ENCODE measurements around the gene PRKCB.

DNA sequence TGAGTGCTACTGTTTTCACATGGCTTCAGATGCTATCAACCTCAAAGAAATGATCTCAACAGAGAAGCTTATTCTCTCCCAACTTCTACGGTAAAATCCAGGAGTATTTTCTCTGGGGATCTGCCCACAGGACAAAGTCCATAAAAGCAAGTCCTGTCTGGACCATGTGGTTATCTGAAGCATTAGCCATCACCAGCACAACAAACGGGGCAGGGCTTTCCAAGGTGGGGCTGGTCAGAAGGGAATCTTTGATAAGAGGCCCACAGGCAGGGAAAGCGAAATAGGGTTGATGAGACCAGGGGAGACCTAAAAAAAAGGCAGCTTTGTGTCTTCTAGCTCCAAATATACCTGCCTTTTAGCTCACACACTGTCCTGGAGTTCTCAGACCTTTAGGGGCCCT lies 381.7 kb downstream of the PRKCB start:
- TF ChIP-seq HNF4A (conservative IDR thresholded peaks at IDR 0.05) (no peak), FOXA1 (IDR thresholded peaks at IDR 0.05) (no peak), RAD21 (IDR thresholded peaks at IDR 0.05) (no peak), YY1 (IDR thresholded peaks at IDR 0.05) (no peak)
- TF ChIP-seq, protein P1, sequence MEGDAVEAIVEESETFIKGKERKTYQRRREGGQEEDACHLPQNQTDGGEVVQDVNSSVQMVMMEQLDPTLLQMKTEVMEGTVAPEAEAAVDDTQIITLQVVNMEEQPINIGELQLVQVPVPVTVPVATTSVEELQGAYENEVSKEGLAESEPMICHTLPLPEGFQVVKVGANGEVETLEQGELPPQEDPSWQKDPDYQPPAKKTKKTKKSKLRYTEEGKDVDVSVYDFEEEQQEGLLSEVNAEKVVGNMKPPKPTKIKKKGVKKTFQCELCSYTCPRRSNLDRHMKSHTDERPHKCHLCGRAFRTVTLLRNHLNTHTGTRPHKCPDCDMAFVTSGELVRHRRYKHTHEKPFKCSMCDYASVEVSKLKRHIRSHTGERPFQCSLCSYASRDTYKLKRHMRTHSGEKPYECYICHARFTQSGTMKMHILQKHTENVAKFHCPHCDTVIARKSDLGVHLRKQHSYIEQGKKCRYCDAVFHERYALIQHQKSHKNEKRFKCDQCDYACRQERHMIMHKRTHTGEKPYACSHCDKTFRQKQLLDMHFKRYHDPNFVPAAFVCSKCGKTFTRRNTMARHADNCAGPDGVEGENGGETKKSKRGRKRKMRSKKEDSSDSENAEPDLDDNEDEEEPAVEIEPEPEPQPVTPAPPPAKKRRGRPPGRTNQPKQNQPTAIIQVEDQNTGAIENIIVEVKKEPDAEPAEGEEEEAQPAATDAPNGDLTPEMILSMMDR (IDR thresholded peaks at IDR 0.05; ENCODE audit: low read depth, low read length, missing input control): no peak
- TF ChIP-seq, protein P2, sequence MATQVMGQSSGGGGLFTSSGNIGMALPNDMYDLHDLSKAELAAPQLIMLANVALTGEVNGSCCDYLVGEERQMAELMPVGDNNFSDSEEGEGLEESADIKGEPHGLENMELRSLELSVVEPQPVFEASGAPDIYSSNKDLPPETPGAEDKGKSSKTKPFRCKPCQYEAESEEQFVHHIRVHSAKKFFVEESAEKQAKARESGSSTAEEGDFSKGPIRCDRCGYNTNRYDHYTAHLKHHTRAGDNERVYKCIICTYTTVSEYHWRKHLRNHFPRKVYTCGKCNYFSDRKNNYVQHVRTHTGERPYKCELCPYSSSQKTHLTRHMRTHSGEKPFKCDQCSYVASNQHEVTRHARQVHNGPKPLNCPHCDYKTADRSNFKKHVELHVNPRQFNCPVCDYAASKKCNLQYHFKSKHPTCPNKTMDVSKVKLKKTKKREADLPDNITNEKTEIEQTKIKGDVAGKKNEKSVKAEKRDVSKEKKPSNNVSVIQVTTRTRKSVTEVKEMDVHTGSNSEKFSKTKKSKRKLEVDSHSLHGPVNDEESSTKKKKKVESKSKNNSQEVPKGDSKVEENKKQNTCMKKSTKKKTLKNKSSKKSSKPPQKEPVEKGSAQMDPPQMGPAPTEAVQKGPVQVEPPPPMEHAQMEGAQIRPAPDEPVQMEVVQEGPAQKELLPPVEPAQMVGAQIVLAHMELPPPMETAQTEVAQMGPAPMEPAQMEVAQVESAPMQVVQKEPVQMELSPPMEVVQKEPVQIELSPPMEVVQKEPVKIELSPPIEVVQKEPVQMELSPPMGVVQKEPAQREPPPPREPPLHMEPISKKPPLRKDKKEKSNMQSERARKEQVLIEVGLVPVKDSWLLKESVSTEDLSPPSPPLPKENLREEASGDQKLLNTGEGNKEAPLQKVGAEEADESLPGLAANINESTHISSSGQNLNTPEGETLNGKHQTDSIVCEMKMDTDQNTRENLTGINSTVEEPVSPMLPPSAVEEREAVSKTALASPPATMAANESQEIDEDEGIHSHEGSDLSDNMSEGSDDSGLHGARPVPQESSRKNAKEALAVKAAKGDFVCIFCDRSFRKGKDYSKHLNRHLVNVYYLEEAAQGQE (IDR thresholded peaks at IDR 0.05): no peak
